Neural progenitor cell (in vitro differentiated cells): ENCODE measurements around the gene DDX21.

Experiments used
- CTCF ChIP-seq: fragments of 200-600 bp; sonication (generic); IDR thresholded peaks from 2 replicates; pipeline ENCODE4 v1.5.1; 2017; ENCODE audit warnings: antibody characterized with exemption, mild to moderate bottlenecking
- EZH2 ChIP-seq: fragments of 200-600 bp; sonication (generic); IDR thresholded peaks from 2 replicates; pipeline ENCODE4 v1.6.1; 2017; ENCODE audit warnings: antibody characterized with exemption, mild to moderate bottlenecking, moderate library complexity

GRCh38 chr10:69005704-69006485 lies 49.9 kb downstream of the DDX21 start:
- TF ChIP-seq CTCF, result no peak
- no peak for TF ChIP-seq EZH2
